NB4 (cell line): ENCODE measurements around the gene CST6.

ENCODE experiments used
- DNase-seq: peaks from one replicate; pipeline ENCODE4 v3.0.0; 2010; ENCODE audit warnings: low read depth
- H3K4me3 ChIP-seq: one replicate; pipeline ENCODE4 v1.5.1; 2011; ENCODE audit warnings: mild to moderate bottlenecking, low read depth, low read length, moderate library complexity
- MYC ChIP-seq: IDR thresholded peaks from 2 replicates; pipeline ENCODE4 v1.6.1; 2011; ENCODE audit warnings: low read depth, low read length
- POLR2A ChIP-seq: IDR thresholded peaks from 2 replicates; pipeline ENCODE4 v1.6.1; 2011; ENCODE audit warnings: mild to moderate bottlenecking; ENCODE audit not compliant: insufficient read length; ENCODE audit errors: extremely low read depth
- TF ChIP-seq, protein P1 (sequence below): IDR thresholded peaks from one replicate; pipeline ENCODE4 v1.5.1; 2012; ENCODE audit warnings: low read depth, low read length
- TF ChIP-seq, protein P2 (sequence below): IDR thresholded peaks from 2 replicates; pipeline ENCODE4 v1.6.1; 2011; ENCODE audit warnings: low read depth, low read length

CST6 gene

DNA sequence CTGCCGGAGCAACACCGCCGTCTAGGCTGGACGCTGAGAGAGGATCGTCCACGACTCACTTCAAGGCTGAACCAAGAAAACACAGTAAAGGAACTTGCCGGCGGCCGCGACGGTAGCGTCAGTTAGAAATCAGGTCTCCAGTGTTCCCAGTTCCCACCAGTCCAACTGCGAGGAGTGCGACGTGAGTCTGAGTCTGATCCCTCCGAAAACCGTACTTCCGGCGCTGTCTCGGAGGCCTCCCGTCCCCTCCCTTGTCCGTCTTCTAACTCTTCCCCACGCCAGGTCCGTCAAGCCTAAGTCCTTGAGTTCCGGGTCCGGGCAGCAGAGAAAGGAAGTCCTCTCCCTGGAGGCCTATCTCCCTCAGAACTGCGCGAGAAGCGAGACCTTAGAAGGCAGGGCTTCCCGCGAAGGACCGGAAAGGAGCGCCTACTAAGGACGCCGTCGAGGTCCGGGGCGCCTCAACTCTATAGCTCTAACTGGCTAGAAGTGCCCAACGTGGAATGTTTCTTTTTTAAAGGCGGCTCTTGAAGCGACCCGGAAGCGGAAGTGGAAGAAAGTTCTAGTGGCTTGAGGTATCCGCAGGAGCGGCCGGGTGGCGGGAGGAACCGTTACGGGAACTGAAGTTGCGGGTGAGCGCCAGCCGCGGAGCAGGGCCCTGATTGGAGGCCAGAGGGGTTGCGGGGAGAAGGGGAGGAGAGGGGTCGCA is 9.7 kb upstream of the CST6 start, which contains the start of the genes BANF1 and EIF1AD:
TSS of gene BANF1 (plus strand) at position 562 of the 706 bp plus-strand sequence. CDS start 748 bp downstream, outside the sequence.
TSS of gene EIF1AD (minus strand) at position 216 of the 706 bp plus-strand sequence. CDS start 1,768 bp downstream, outside the sequence.
- TF ChIP-seq, protein P1, sequence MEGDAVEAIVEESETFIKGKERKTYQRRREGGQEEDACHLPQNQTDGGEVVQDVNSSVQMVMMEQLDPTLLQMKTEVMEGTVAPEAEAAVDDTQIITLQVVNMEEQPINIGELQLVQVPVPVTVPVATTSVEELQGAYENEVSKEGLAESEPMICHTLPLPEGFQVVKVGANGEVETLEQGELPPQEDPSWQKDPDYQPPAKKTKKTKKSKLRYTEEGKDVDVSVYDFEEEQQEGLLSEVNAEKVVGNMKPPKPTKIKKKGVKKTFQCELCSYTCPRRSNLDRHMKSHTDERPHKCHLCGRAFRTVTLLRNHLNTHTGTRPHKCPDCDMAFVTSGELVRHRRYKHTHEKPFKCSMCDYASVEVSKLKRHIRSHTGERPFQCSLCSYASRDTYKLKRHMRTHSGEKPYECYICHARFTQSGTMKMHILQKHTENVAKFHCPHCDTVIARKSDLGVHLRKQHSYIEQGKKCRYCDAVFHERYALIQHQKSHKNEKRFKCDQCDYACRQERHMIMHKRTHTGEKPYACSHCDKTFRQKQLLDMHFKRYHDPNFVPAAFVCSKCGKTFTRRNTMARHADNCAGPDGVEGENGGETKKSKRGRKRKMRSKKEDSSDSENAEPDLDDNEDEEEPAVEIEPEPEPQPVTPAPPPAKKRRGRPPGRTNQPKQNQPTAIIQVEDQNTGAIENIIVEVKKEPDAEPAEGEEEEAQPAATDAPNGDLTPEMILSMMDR, result no peak
- TF ChIP-seq MYC, result peak; percentile 91
- peak; percentile 86 for TF ChIP-seq POLR2A
- TF ChIP-seq, protein P2, sequence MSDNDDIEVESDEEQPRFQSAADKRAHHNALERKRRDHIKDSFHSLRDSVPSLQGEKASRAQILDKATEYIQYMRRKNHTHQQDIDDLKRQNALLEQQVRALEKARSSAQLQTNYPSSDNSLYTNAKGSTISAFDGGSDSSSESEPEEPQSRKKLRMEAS, result peak; percentile 79
- DNase-seq, result peak; percentile 100
- peak within 1 kb of the TSS; percentile 93 for H3K4me3 ChIP-seq

DNA sequence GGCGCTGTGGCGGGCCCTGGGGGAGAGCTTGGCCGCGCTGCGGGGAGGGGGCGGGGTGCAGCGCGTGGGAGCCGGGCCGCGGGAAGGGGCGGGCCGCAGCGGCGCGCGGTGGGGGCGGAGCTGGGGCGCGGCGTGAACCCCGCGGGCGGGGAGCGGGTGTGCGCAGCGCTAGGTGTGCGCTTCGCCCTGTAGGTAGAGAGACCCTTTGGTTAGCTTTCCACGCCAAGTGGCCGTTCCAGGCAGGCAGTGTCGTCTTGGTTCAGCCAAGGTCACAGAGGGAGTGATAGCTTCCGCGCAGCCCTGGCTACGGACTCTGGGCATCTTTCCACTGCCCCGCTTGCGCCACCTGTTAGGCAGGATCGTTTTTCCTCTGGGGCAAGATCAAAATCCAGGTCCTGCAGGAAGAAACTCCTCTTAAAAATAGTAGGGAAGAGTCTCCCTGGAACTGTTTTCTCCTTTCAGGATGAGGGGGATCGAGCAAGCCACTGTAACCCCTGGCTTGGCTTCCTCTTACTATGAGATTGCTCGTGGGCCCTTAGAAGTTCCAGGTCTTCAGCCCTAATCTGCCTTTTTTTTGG is 9.1 kb upstream of the CST6 start:
- DNase-seq, result no peak
- peak overlapping the region; percentile 93 for H3K4me3 ChIP-seq
- TF ChIP-seq, protein P2, result no peak
- TF ChIP-seq MYC, result no peak
- TF ChIP-seq, protein P1, result no peak
- TF ChIP-seq POLR2A, result no peak

DNA sequence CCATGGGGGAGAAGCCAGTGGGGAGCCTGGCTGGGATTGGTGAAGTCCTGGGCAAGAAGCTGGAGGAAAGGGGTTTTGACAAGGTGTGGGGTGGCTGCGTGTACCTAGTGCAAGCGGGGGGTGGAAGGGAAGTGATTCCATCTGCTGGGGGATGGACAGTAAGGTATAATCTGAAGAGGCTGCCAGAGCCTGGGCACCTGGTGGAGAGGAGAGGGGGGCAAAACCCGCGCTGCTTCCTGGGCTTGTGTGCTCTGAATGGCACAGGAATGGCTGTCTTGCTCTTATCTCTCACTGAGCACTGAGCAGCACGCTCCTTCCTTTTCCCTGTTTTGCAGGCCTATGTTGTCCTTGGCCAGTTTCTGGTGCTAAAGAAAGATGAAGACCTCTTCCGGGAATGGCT is 8.5 kb upstream of the CST6 start:
- TF ChIP-seq POLR2A (no peak), MYC (no peak)
- TF ChIP-seq, protein P2, result no peak
- TF ChIP-seq, protein P1, result no peak
- DNase-seq, result no peak
- H3K4me3 ChIP-seq, result peak overlapping the region; percentile 93

DNA sequence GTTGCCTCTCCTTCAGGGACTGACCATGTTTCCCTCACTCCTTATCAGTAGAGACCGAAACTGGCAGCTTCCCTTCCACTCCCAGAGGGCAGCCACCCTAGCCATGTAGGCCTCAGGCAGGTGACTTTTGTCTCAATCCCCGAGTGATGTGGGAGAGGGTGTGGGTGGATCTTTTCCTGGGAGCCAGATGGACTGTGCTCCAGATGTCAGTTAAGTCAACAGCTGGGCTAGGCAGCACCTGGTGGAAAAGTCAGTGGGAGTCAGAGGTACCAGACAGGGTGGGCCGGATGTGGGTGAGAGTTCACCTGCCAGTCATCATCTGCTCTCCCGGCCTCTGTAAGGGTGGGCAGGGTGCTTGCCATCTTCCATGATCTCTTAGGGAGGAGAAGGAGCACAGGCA is 7.6 kb upstream of the CST6 start:
- no peak for DNase-seq
- TF ChIP-seq, protein P2, result no peak
- TF ChIP-seq MYC (no peak), POLR2A (no peak)
- TF ChIP-seq, protein P1, result no peak
- H3K4me3 ChIP-seq, result no peak overlapping the region

DNA sequence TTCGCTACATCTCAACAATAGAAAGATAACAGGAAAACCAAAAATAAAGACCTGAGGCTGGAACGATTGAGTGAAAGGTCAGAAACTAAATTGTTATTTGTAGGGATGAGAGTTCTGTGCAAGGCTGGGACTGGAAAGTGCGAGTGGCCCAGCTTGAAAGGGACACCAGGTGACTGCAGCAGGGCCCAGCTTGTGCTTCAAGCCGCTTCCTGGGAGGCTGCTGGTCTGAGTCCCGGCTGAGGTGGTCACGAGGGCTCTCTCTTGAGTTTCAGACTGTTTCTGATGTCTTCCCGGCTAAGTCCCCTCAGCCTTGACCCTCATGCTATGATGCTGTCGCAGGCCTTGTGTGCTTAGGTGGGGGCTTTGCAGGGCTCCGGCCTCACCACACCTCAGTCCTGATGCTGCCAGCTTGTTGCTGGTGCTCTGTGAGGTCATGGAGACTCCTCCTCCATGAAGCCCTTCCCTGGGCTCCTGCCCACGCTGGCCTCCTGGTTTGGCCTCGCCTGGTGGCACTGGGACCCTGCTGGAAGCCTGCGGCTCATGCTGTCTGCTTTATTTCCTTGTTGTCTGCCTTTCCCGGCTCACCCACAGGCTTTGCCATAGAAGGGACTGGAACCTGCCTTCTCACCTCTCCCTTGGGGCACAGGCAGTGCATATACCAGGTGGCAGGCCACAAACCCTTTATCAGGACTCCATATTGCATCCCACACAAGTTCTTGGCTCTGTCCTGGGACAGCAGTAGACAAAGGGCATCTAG is 5.5 kb upstream of the CST6 start:
- no peak for DNase-seq
- TF ChIP-seq, protein P1, result no peak
- no peak for TF ChIP-seq MYC
- H3K4me3 ChIP-seq, result no peak overlapping the region
